NCI-H82 treated with DMSO at 0.1 percent for 48 hours (cell line): ENCODE results near the gene INTS1.

ENCODE experiments used
- DNase-seq: peaks from one replicate; lab custom pipeline; 2025; ENCODE audit not compliant: unreplicated experiment; lab: John Stamatoyannopoulos, UW

Gene INTS1

DNA sequence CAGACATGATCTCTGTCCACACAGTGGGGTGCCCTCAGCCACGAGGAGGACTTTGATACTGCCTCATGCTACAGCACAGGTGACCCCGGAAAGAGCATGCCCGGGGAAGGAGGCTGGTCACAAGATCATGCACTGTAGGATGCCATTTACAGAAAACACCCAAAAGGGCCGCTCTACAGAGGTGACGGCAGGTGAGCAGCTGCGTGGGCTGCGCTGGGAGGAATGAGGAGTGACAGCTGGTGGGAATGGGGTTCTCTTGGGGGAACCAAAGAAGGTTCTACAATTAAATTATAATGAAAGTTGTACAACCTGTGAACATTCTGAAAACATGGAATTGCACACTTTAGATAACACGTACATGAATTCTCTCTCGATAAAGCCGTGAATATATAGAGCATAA, 12.0 kb downstream of the INTS1 start:
- no peak for DNase-seq

DNA sequence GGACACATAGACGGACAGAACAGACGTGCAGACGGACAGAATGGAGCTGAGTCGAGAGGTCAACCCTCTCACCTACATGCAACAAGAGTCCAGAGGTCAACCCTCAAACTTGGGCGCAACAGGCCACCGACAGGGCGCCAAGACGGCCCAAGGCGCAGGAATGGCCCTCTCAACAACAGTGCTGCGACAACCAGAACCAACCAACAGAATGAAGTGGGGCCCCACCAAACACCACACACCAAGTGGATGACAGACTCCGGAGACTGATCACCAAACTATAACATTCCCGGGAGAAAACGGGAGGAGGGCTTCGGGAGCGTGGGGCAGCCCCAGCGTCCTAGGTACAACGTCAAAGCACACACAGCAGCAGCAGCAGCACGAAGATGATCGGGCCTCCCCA, 13.4 kb downstream of the INTS1 start:
- no peak for DNase-seq

DNA sequence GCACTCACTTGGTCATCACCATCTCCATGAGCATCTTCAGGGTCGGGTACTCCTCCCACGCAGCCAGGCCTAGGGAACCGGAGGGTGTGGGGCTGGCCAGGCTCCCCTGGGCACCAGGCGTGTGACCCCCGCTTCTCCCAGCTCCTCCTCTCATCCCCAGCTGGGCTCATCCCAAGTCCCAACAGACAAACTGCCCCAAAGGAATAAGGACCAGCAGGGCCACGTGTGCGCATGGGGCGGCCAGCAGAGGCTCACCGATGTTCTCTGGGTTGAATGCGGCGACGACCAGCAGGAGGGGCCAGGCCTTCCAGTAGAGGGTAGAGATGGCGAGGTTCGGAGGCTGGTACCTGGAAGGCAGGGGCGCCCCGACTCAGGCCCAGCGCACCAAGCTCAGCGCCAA, 14.9 kb downstream of the INTS1 start:
- DNase-seq: no peak

DNA sequence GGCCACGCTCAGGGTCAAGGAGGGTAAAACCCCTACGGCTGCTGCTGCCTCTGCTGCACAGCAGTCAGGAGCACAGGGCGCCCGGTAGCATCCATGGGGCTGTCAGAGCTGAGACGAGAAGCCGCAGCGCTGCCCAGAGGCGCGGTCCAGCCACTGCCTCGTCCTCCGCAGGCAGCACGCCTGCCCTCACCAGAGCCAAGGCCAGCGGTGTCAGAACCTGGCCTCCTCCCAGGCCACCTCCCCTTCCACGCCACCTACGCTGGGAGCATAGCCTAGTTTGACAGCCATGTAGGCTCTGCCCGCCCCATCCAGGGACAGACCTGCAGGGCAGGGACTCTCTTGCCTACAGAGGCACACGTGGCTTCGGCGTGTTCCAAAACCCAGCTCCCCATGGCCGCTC, 16.2 kb downstream of the INTS1 start:
- no peak for DNase-seq

DNA sequence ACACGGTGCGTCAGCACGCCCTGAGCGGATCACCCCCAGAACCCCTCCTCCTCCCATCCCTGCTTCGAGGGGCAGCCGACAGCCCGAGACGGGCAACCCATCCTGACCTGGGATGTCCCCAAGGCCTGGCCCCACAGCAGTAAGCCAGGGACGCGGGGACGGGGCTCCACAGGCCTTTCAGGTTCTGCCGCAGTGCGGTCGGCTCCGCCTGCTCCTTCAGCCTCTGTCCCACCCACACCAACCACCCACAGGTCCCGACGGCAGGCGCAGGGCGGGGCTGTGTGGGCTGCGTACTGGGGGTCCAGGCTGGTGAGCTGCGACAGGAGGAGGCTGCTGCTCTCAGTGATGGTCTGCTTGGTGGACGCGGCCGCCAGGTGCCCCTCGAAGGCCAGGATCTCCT, 16.7 kb downstream of the INTS1 start:
- DNase-seq: no peak

DNA sequence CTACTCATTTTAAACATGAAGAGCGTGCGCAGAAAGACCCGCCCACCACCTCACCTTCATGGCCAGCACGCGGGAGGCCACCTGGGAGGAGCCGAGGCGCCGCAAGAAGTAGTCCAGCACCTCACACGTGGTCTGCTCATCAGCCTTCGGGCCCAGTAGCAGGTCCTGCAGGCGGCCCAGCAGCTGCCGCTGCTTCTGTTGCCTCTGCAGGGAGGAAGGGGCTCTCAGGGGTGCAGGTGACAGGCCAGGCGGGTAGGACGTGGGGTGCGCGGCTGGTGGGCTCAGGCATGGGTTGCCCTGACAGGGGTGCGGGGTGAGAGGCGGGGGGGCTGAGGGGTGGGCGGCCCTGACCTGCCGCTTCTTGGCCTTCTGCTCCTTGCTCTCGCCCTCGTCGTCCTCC, 17.6 kb downstream of the INTS1 start:
- no peak for DNase-seq

DNA sequence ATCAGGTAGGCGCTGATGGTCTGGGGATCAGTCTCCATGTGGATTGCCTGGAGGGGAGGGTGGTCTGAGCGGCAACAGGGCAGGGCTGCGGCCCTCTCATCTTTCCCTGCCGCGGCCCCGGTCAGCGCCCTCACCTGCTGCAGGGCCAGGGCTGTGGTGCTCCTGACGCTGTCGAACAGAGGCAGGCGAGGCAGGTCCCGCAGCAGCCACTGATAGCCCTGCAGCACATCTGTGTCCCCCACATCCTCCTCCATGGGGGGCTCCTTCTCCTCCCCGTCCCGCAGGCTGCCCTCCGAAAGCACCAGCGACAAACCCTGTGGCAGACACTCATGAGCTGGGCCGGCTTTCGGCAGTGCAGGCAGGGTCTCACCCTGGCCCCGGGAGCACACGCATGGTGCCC, 19.0 kb downstream of the INTS1 start:
- DNase-seq: no peak

DNA sequence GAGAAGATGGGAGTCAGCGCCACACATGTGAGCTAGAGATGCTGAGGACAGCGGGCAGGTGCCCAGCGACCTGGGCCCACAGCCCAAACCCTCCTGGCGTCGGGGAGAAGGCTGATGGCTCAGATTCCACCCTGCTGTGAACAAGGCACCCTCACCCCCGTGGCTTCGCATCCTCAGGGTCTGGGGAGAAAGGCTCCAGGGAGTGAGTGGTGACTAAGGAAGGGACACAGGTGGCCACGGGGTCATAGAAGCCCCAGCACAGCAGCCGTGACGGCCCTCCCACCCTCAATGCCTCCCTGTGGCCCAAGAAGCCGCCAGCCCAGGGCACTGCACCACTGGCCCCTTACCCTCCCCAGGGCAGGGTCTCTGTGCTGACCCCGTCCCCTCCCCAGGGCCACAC, 19.6 kb downstream of the INTS1 start:
- no peak for DNase-seq

DNA sequence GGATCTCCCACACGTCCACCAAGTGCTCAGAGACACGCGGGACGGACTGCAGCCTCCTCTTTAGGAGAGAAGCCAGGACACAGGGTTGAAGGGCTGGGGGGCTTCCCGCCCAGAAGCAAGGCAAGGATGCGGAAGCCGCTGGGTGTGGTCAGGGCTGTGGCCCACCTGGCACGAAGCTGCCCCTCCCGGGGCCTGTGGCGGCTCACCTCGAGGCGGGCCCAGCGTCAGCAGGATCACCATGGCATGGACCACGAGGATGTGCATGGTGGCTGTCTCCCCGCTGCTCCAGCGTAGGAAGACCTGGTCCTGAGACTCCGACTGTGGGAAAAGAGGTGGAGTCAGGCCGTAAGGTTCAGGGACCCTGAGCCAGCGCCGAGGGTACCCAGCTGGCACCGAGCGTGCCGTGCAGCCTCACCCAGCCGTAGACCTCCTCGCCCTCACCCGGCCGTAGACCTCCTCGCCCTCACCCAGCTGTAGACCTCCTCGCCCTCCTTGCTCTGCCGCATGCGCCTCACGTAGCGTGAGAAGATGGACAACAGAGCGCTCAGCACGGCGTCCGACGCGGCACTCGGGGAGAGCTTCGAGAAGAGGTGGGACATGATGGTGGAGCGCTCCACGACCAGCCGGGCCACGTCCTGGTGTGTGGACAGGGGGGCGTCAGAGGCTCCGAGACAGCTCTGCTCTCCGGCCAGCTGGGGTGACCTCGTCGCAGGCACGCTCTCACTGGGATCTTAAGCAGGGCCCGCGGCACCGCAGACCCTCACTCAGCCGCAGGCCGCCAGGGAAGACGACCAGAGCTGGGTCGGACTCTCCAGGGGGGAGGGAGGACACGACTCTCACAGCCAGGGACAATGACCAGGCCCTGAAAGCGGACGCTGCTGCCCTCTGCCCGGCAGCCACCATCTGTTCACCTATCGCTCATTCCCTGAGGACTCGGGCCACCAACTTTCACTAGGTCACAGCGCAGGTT, 20.4 kb downstream of the INTS1 start:
- no peak for DNase-seq

DNA sequence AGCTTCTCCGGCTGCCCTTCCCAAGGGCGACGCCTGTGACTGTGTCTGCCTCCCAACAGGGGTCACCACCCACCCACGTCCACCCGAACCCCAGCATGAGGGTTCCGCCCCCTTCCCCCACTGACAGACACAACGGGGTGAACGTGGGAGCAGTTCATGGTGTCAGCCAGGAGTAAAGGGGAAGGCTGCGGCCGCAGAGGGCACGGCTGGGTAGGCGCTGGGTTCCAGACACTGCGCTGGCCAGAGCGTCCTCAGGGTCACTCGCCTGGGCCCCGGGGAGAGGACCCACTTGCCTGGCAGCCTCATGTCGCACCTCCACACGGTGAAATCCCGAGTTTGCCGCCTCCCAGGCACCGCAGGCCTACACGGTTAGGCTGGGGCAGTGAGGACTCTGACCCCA, 21.1 kb downstream of the INTS1 start:
- no peak for DNase-seq

DNA sequence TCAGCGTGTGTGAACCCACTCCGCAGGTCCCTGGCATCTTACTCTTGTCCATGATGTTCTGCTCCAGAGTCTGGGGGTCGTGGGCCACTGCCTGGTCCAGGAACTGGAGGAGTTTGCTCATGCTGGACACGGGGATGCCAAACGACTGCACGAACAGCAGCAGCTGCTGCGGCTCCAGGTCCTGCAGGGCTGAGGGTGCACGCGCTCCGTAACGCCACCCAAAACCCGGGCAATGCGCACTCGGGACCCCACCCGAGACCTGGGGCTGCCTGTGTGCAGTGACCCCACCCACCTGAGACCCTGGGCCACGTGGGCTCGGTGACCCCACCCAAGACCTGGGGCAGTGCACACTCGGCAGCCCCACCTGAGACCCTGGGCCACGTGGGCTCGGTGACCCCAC, 22.9 kb downstream of the INTS1 start:
- no peak for DNase-seq

DNA sequence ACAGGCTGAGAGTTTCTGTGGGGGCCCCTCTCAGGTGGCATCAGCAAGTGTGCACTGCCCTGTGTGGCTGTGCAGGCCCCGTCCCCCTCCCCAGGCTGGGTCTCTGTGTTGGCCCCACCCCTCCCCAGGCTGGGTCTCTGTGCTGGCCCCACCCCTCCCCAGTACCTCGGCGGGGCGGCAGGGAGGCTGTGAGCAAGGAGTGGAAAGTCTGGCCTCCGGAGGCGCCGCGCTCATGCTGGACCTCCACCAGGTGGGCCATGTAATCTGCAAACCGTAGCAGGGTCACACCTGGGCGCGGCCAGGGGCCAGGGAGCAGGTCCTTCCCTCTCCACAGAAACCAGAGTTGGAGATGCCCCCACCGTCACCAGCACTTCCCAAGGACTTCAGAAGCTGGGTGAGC, 23.5 kb downstream of the INTS1 start:
- DNase-seq: no peak

DNA sequence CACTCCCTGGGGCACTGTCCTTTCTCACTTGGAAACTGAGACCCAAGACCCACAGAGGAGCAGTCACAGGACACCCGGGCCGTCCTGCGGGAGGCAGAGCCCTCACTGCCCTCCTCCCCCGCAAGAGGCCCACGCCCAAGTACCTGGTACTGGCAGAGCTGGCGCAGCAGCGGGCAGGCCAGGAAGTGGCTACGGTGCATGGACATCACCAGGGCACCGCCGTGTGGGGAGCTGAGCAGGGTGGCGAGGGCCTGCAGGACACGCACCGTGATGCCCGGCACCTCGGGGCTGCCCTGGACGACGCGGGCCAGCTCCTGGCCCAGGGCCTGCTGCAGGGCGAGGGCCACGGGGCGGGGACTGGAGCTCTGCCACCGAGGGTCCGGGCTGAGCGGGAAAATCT, 24.9 kb downstream of the INTS1 start:
- DNase-seq: no peak

DNA sequence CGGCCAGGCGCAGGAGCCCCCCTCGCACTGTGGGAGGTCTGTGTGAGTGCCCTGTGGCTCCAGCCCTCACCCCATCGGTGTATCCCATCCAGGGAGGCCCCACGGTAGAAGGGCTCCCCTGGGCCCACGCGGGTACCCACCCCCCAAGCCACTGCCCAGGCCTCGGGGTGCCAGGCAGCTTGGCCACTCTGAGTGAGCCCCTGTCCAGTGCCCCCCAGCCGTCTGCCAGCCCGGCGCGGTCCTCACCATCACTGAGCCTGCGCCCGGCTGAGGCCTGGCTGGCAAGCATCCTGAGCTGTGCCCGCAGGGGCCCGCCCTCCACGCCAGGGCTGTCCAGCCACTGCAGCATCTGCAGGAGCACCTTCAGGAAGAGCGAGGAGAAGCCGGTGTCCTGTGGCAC, 25.7 kb downstream of the INTS1 start:
- DNase-seq: no peak

DNA sequence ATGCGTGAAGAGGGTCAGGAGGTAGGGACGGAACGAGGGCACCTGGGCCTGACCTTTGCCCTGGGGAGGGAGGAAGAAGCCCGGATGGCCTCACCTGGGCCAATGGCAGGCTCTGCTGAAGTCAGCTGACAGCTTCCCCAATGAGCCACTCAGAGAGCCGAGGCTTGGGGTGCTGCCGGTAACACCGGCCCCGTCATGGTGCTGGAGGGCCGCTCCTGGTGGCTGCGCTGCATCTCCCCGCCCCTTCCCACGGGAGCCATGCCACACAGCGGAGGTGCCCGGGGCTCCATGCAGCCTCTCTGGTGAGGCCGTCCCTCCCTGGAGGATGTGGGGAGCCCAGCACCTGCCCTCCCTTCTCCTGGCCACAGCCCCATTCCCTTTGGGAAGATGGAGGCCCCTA, 27.3 kb downstream of the INTS1 start:
- DNase-seq: no peak

DNA sequence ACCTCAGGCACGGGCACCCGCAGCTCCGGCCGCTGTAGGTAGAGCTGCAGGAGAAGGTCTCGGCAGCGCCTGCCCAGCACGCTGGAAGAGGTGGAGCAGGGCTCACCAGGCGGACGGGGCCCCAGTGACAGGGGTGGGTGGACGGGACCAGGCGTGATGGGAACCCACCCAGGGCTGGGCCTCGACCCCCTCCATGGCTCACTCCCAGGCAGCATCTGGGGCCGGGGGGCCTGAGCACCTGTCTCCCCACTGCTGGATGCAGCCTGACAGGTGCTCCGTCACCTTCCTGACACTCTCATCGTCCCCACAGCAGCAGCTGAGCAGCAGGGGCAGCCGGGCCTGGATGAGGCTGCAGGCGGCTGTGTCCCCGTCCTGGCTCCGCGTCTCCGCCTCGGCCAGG, 28.2 kb downstream of the INTS1 start:
- DNase-seq: no peak

DNA sequence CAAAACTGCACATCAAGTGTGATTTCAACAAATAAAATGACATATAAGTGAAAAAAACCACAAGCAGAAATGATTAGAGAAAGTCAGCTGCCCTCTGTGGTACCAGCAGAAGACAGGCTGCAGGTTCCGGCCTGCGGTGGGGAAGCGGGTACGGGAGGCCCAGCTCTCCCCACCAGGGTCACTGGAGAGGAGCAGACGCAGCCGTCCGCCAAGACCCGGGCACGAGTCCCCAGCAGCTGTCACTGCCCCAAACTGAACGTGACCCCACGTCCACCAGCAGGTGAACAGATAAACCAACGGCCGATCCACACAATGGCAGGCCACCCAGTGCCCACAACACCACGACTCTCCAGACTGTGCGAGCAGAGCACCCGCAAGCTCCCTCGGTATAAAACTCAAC, 28.8 kb downstream of the INTS1 start:
- DNase-seq: no peak

DNA sequence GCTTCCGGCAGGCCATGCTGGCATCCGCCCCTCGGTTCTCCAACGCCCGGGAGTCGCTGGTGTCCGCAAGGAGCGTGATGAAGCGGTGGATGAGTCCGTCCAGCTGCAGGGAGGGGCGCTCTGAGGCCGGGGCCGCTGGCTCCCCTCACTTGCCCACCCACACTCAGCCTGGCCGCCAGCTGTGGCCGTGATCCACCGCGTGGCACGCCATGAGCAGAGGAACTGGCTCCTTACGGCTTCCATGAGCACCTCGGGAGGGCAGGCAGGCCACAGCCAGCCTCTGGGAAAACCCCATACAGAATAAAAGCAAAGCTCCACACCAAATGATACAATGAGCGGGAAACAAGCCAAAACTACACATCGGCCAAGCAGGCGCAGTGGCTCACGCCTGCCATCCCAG, 29.5 kb downstream of the INTS1 start:
- DNase-seq: no peak

DNA sequence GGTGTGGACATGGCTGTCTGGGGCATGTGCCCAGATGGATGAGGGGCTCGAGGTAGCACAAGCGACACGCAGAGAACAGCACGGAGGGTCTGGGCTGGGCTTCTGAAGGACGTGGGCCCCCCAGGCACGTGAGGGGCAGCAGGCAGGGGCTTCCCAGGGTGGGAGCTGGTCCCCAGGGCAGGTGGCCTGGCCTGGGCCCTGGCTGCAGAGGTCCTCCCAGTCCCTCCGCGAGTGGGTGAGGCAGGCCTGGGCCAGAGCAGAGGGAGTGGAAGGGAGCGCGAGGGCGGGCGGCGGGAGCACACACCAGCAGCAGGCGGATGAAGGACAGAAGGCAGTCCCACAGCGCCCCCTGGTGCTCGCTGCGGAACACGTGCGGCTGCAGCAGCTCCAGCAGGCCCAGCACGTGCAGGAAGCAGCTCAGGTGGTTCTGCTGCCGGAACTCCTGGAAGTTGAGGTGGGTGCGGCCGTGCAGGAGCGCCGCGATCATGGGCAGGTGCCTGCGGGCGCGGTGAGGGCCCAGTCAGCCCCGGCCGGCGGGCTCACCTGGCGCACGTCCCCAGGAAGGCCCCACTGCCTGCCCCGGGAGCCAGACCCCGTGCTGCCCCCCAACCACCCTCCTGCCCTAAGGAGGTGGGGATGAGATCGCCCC, 30.2 kb downstream of the INTS1 start:
- peak; percentile 32 for DNase-seq

DNA sequence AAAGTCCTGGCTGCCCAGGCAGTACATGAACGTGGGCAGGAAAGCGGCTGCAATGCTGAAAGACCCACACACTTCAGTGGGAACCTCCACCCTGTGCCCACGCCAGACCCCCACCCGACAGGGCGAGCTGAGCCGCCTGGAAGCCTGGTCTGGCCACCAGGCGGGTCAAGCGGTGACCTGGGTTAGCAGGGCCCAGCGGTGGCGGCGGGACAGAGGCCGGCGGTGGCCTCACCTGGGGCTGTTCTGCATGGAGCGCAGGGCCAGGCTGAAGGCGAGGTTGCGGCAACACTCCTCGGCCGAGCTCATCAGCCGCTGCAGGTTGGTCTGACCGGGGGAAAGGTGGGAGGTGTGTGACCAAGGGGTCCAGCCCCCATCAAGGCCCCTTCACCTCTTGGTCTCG, 33.3 kb downstream of the INTS1 start:
- DNase-seq: no peak

DNA sequence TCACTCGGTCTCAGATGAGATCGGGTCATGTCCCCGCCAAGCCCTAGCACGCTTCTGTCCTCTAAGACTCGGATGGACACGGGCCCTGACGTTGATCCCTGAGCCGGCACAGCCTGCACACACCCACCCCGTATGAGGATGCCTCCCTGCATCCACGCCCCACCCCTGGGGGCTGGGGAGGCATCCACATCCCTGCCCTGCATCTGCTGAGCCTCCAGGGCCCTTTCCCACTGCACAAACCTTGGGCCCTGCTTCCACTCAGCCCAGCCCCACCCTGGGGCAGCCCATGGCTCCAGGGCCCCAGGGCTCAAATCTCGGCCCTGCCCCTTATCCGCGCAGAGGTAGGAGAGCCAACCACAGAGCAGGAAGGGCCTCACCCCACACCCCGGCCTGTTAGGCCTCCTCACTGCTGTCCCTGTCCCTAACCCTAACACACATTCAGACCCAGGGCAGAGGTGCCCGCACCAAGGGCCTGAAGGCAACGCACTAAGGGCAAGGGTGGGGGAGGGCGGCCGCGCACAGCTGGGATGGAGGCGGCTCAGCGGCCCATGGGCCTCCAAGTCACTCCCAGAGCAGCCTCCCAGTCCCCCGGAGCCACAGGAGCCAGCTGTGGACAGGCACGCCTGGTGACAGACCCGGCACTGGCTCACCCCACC, 35.4 kb downstream of the INTS1 start:
- no peak for DNase-seq

DNA sequence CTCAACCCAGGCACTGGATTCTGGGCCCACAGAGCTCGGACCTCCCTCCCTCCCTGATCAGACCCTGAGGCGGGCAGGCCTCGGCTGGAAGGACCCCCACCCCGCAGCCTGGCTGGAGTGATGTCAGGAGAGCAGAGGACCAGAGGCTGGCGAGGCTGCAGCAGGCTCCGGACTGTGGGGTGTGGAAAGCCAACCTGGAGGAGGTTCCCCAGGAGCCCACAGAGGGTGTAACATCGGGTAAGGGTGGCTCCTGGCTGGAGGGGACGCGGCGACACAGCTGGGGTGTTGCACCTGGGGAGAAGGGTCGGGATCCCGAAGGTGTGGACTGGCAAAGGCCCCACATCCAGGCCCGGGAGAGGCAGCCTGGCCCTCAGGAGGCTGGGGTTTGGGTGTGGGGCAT, 36.0 kb downstream of the INTS1 start:
- no peak for DNase-seq
